Trophoblast cell (in vitro differentiated cells and primary cell): ENCODE data around the gene TENM3.
A peak's percentile ranks its signal among the peaks of the same experiment; 100 is the strongest.

ENCODE experiments used
- DNase-seq, 2 donors: peaks; one replicate each; pipeline ENCODE4 v3.0.0-alpha.2; 2016
- H2AFZ ChIP-seq: 2 replicates; pipeline ENCODE4 v1.6.1; 2013; ENCODE audit warnings: low read length, moderate library complexity, mild to moderate bottlenecking; ENCODE audit not compliant: insufficient read depth, poor library complexity
- H2AK5ac ChIP-seq: 2 replicates; pipeline ENCODE4 v1.6.1; 2013; ENCODE audit warnings: mild to moderate bottlenecking, low read length
- H2BK120ac ChIP-seq: 2 replicates; pipeline ENCODE4 v1.6.1; 2013; ENCODE audit warnings: low read length, mild to moderate bottlenecking, moderate library complexity; ENCODE audit not compliant: insufficient read depth, poor library complexity
- H2BK12ac ChIP-seq: 2 replicates; pipeline ENCODE4 v1.6.1; 2013; ENCODE audit warnings: mild to moderate bottlenecking, low read length, moderate library complexity
- H2BK5ac ChIP-seq: 2 replicates; pipeline ENCODE4 v1.6.1; 2013; ENCODE audit warnings: low read length, low read depth, moderate library complexity, mild to moderate bottlenecking; ENCODE audit not compliant: poor library complexity
- H3K14ac ChIP-seq: 2 replicates; pipeline ENCODE4 v1.6.1; 2013; ENCODE audit warnings: mild to moderate bottlenecking, low read length
- H3K18ac ChIP-seq: 2 replicates; pipeline ENCODE4 v1.6.1; 2013; ENCODE audit warnings: mild to moderate bottlenecking, low read length
- H3K23ac ChIP-seq: 2 replicates; pipeline ENCODE4 v1.6.1; 2013; ENCODE audit warnings: low read length
- H3K27ac ChIP-seq: 2 replicates; pipeline ENCODE4 v1.5.1; 2013; ENCODE audit warnings: low read depth, mild to moderate bottlenecking, inconsistent platforms, low read length, moderate library complexity
- H3K27me3 ChIP-seq: 2 replicates; pipeline ENCODE4 v1.6.1; 2013; ENCODE audit warnings: inconsistent platforms, mild to moderate bottlenecking, low read length, moderate library complexity; ENCODE audit not compliant: insufficient read depth
- H3K36me3 ChIP-seq, 2 experiments: 1 replicate in 1 of 2; 2 replicates in 1 of 2; pipeline ENCODE4 v1.6.1; 2013; ENCODE audit warnings: low read length in 2 of 2, mild to moderate bottlenecking in 2 of 2, moderate library complexity in 1 of 2; ENCODE audit not compliant: insufficient read depth in 2 of 2, control insufficient read depth in 1 of 2
- H3K4ac ChIP-seq: 2 replicates; pipeline ENCODE4 v1.6.1; 2013; ENCODE audit warnings: low read depth, mild to moderate bottlenecking, low read length, moderate library complexity
- H3K4me1 ChIP-seq, 2 experiments: 1 replicate in 1 of 2; 2 replicates in 1 of 2; pipeline ENCODE4 v1.6.1; 2013; ENCODE audit warnings: low read length in 2 of 2, mild to moderate bottlenecking in 2 of 2, moderate library complexity in 1 of 2; ENCODE audit not compliant: insufficient read depth in 2 of 2, control insufficient read depth in 1 of 2
- H3K4me2 ChIP-seq: 2 replicates; pipeline ENCODE4 v1.6.1; 2013; ENCODE audit warnings: inconsistent platforms, mild to moderate bottlenecking, low read length, moderate library complexity
- H3K4me3 ChIP-seq: 2 replicates; pipeline ENCODE4 v1.5.1; 2013; ENCODE audit warnings: mild to moderate bottlenecking, low read depth, low read length, inconsistent platforms
- H3K79me1 ChIP-seq: one replicate; pipeline ENCODE4 v1.6.1; 2013; ENCODE audit warnings: low read length
- H3K79me2 ChIP-seq: 2 replicates; pipeline ENCODE4 v1.6.1; 2013; ENCODE audit warnings: low read length, mild to moderate bottlenecking; ENCODE audit not compliant: control insufficient read depth, insufficient read depth, poor library complexity
- H3K9ac ChIP-seq: 2 replicates; pipeline ENCODE4 v1.6.1; 2013; ENCODE audit warnings: mild to moderate bottlenecking, low read length
- H3K9me3 ChIP-seq: 2 replicates; pipeline ENCODE4 v1.6.1; 2013; ENCODE audit warnings: low read depth, mild to moderate bottlenecking, control low read depth, inconsistent platforms, low read length; ENCODE audit not compliant: insufficient read depth
- H4K12ac ChIP-seq: 2 replicates; pipeline ENCODE4 v1.6.1; 2013; ENCODE audit warnings: low read depth, mild to moderate bottlenecking, low read length, moderate library complexity
- H4K8ac ChIP-seq: 2 replicates; pipeline ENCODE4 v1.6.1; 2013; ENCODE audit warnings: low read depth, mild to moderate bottlenecking, low read length, moderate library complexity
- H4K91ac ChIP-seq: one replicate; pipeline ENCODE4 v1.6.1; 2013; ENCODE audit warnings: low read depth, mild to moderate bottlenecking, low read length, moderate library complexity
- WGBS: extraction: QIAGEN DNeasy Blood & Tissue Kit; methylation state at CpG from one replicate; pipeline ENCODE4 v1.1.7; 2013; ENCODE audit warnings: missing lambda C conversion rate; ENCODE audit not compliant: insufficient read length, insufficient coverage; ENCODE audit errors: extremely low coverage; 5-methylcytosine and 5-hydroxymethylcytosine counted together

Gene TENM3

DNA sequence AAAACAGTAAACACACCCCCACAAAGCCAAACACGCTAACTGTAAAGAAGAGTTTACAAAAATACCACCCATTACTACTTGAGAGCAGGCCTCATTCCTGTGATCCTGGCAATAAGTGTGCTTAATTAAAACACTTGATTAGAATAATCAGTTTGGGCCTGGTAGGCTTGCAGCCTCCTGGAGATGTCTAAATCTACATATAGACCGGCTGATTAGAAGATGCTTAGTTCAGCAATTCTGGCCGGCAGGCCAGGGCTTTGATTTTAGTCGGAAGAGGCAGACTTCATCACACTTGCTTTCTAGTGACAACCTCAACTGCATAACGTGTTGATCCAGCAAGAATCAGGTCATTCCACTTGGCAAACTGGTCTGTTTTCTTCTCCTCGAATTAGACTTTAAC lies 560.0 kb downstream of the TENM3 start:
- no peaks in the 10 kb centered on the region for H3K79me2 ChIP-seq
- H3K18ac ChIP-seq = no peak overlapping the region
- H2AK5ac ChIP-seq = no peak overlapping the region
- no peak overlapping the region for H3K23ac ChIP-seq
- H3K4me2 ChIP-seq = no peak overlapping the region
- no peaks in the 10 kb centered on the region for H3K27me3 ChIP-seq
- no peak overlapping the region for H2BK12ac ChIP-seq
- H2BK120ac ChIP-seq = no peak overlapping the region
- peaks cover 0 to 4% of the 10 kb centered on the region in 2 experiments for H3K4me1 ChIP-seq
- no peaks in the 10 kb centered on the region for H3K79me1 ChIP-seq
- peak in 1 of 2 donors; percentile 14 for DNase-seq
- no peak overlapping the region for H2AFZ ChIP-seq
- H3K4ac ChIP-seq = no peak overlapping the region
- H3K27ac ChIP-seq = no peak overlapping the region
- no peak overlapping the region for H3K4me3 ChIP-seq
- no peak overlapping the region for H4K91ac ChIP-seq
- no CpG with 5 or more reads among the region's 6 CpGs for WGBS
- H3K9ac ChIP-seq = no peak overlapping the region
- H4K12ac ChIP-seq = no peak overlapping the region
- H3K36me3 ChIP-seq = peaks cover 21 to 29% of the 10 kb centered on the region in 2 experiments
- H2BK5ac ChIP-seq = no peak overlapping the region
- no peak overlapping the region for H4K8ac ChIP-seq
- peaks cover 8% of the 10 kb centered on the region for H3K9me3 ChIP-seq
- H3K14ac ChIP-seq = no peak overlapping the region

DNA sequence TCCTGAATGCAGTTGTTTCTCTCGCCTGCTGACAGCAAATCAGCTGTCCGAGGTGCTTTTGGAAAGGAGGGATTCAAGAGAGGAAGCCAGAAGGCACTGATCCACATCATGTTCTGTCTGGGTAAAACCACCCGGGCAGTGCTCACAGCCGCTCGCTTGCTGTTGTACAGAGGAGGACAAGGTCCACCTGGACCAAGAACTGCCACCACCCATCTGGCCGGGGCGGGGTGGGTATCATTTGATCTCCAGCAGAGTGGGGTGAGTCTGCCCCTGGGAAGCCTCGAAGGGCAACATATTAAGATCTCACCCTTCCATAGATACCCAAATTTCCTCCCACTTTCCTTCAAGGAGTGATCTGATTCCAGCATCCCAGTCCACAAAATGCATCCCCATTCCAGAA lies 560.9 kb downstream of the TENM3 start:
- no peak overlapping the region for H3K27ac ChIP-seq
- H4K91ac ChIP-seq = no peak overlapping the region
- no peaks in the 10 kb centered on the region for H3K79me2 ChIP-seq
- no peak overlapping the region for H2AFZ ChIP-seq
- H2BK5ac ChIP-seq = no peak overlapping the region
- no peak overlapping the region for H4K8ac ChIP-seq
- H2AK5ac ChIP-seq = no peak overlapping the region
- DNase-seq = no peak
- H3K4me3 ChIP-seq = no peak overlapping the region
- no peak overlapping the region for H3K18ac ChIP-seq
- no peaks in the 10 kb centered on the region for H3K27me3 ChIP-seq
- no peak overlapping the region for H3K9ac ChIP-seq
- WGBS = no CpG with 5 or more reads among the region's 8 CpGs
- H3K4ac ChIP-seq = no peak overlapping the region
- no peak overlapping the region for H3K23ac ChIP-seq
- no peak overlapping the region for H3K14ac ChIP-seq
- H3K4me1 ChIP-seq = peaks cover 0 to 4% of the 10 kb centered on the region in 2 experiments
- no peak overlapping the region for H3K4me2 ChIP-seq
- H3K9me3 ChIP-seq = peaks cover 13% of the 10 kb centered on the region
- H3K79me1 ChIP-seq = no peaks in the 10 kb centered on the region
- peaks cover 16 to 22% of the 10 kb centered on the region in 2 experiments for H3K36me3 ChIP-seq
- no peak overlapping the region for H2BK120ac ChIP-seq
- no peak overlapping the region for H4K12ac ChIP-seq
- H2BK12ac ChIP-seq = no peak overlapping the region

DNA sequence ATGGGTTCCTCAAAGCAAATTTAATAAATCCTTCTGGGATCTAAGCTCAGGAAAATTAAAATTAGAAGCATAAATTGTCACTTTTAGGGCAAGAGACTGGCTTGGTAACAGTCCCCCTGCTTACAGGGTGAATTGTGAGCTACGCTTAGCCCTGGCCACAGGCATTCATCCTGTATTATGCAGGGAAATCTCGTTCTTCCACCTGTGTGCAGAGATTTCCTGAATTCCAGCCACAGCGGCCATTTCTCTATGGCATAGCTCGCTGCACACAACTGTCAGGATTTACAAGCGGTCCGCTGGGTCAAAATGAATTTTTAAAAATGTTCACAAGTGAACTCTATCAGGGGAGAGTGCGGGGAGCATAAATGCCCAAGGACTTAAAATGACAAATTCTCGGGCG lies 562.1 kb downstream of the TENM3 start:
- H3K4ac ChIP-seq = no peak overlapping the region
- no peak overlapping the region for H4K12ac ChIP-seq
- no peak overlapping the region for H4K8ac ChIP-seq
- WGBS = no CpG with 5 or more reads among the region's 9 CpGs
- H3K18ac ChIP-seq = no peak overlapping the region
- H2AFZ ChIP-seq = no peak overlapping the region
- H3K4me1 ChIP-seq = peaks cover 0 to 4% of the 10 kb centered on the region in 2 experiments
- H3K9ac ChIP-seq = no peak overlapping the region
- no peak overlapping the region for H2BK120ac ChIP-seq
- no peak overlapping the region for H4K91ac ChIP-seq
- no peaks in the 10 kb centered on the region for H3K79me1 ChIP-seq
- H2BK12ac ChIP-seq = no peak overlapping the region
- peaks cover 4 to 10% of the 10 kb centered on the region in 2 experiments for H3K36me3 ChIP-seq
- H2BK5ac ChIP-seq = no peak overlapping the region
- peaks cover 9% of the 10 kb centered on the region for H3K9me3 ChIP-seq
- no peak overlapping the region for H3K27ac ChIP-seq
- DNase-seq = peak; percentile 16 to 48
- no peak overlapping the region for H3K4me2 ChIP-seq
- no peak overlapping the region for H3K4me3 ChIP-seq
- H3K23ac ChIP-seq = no peak overlapping the region
- H3K14ac ChIP-seq = no peak overlapping the region
- H2AK5ac ChIP-seq = no peak overlapping the region
- H3K79me2 ChIP-seq = no peaks in the 10 kb centered on the region
- H3K27me3 ChIP-seq = no peaks in the 10 kb centered on the region

DNA sequence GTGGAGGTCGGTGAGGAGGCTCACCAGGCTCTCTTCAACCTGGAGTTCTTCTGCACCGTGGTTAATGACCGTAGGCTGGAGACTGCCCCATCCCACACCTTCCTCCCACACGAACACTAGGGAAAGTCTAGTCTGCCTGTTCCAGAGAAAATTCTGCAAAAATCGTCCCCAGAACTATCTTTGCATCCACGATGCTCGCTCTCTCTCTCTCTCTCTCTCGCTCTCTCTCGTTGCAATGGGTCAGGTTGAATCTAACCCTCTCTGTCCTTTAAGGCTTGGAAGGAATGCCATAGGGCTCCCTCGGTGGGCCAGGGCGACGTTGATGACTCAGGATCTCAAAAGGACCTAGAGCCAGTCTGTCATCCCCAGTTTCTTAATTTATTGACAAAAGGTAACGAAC lies 562.5 kb downstream of the TENM3 start:
- Histone ChIP-seq H3K18ac (no peak overlapping the region), H3K36me3 (peaks cover 3 to 9% of the 10 kb centered on the region in 2 experiments), H2BK12ac (no peak overlapping the region), H2BK120ac (no peak overlapping the region), H3K79me2 (no peaks in the 10 kb centered on the region), H3K9me3 (peaks cover 9% of the 10 kb centered on the region), H3K27me3 (no peaks in the 10 kb centered on the region), H3K23ac (no peak overlapping the region), H4K12ac (no peak overlapping the region), H3K4me2 (no peak overlapping the region), H3K14ac (no peak overlapping the region), H4K91ac (no peak overlapping the region), H3K4me3 (no peak overlapping the region), H3K9ac (no peak overlapping the region), H2AFZ (no peak overlapping the region), H3K27ac (no peak overlapping the region), H3K4me1 (peaks cover 0 to 4% of the 10 kb centered on the region in 2 experiments), H3K79me1 (no peaks in the 10 kb centered on the region), H3K4ac (no peak overlapping the region), H4K8ac (no peak overlapping the region), H2BK5ac (no peak overlapping the region), H2AK5ac (no peak overlapping the region)
- WGBS = no CpG with 5 or more reads among the region's 13 CpGs
- DNase-seq = no peak
